Hepatocyte (in vitro differentiated cells): Measurements from ENCODE around the gene DNAJA3. TPM values are rescaled to one million over a fixed set of nuclear protein-coding genes. Genes with fewer than 3 reads are reported as not detected.

Experiments
- DNase-seq: peaks from one replicate; pipeline ENCODE4 v3.0.0-alpha.2; 2016; ENCODE audit warnings: low spot score
- H2AFZ ChIP-seq: fragments of 200-600 bp; sonication (generic); 2 replicates; pipeline ENCODE4 v1.6.0; 2016; ENCODE audit warnings: antibody characterized with exemption, mild to moderate bottlenecking
- H3K27ac ChIP-seq: fragments of 200-600 bp; sonication (generic); 2 replicates; pipeline ENCODE4 v1.5.1; 2016; ENCODE audit warnings: mild to moderate bottlenecking
- H3K27me3 ChIP-seq: fragments of 200-600 bp; sonication (generic); 2 replicates; pipeline ENCODE4 v1.6.1; 2016
- H3K36me3 ChIP-seq: fragments of 200-600 bp; sonication (generic); replicated peaks from 2 replicates; pipeline ENCODE4 v1.5.1; 2016; ENCODE audit warnings: low read depth; ENCODE audit not compliant: insufficient read depth
- H3K4me1 ChIP-seq: fragments of 200-600 bp; sonication (generic); 2 replicates; pipeline ENCODE4 v1.5.1; 2016; ENCODE audit warnings: mild to moderate bottlenecking, moderate library complexity; ENCODE audit not compliant: insufficient read depth
- H3K4me2 ChIP-seq: fragments of 200-600 bp; sonication (generic); 2 replicates; pipeline ENCODE4 v1.6.0; 2016
- H3K4me3 ChIP-seq: fragments of 200-600 bp; sonication (generic); 2 replicates; pipeline ENCODE4 v1.5.1; 2016; ENCODE audit warnings: mild to moderate bottlenecking
- H3K79me2 ChIP-seq: fragments of 200-600 bp; sonication (generic); 2 replicates; pipeline ENCODE4 v1.6.0; 2017; ENCODE audit warnings: mild to moderate bottlenecking
- H3K9me2 ChIP-seq: fragments of 200-600 bp; sonication (generic); replicated peaks from 2 replicates; pipeline ENCODE4 v1.6.0; 2017; ENCODE audit warnings: mild to moderate bottlenecking; ENCODE audit not compliant: insufficient read depth
- H3K9me3 ChIP-seq: fragments of 200-600 bp; sonication (generic); 2 replicates; pipeline ENCODE4 v1.5.1; 2016; ENCODE audit warnings: low read depth, mild to moderate bottlenecking
- H4K20me1 ChIP-seq: fragments of 200-600 bp; sonication (generic); 2 replicates; pipeline ENCODE4 v1.6.0; 2016; ENCODE audit warnings: mild to moderate bottlenecking; ENCODE audit not compliant: insufficient read depth, poor library complexity, severe bottlenecking
- EZH2 ChIP-seq: fragments of 200-600 bp; sonication (generic); IDR thresholded peaks from 2 replicates; pipeline ENCODE4 v1.6.1; 2016; ENCODE audit warnings: antibody characterized with exemption, mild to moderate bottlenecking, borderline replicate concordance
- EZH2phosphoT487 ChIP-seq: fragments of 200-600 bp; sonication (generic); IDR thresholded peaks from one replicate; pipeline ENCODE4 v1.6.1; 2018; ENCODE audit warnings: antibody characterized with exemption, mild to moderate bottlenecking, low read depth, moderate library complexity; ENCODE audit not compliant: unreplicated experiment, severe bottlenecking
- WGBS: methylation state at CpG from one replicate; pipeline ENCODE4 v1.1.6; 2016; ENCODE audit warnings: low lambda C conversion rate; ENCODE audit errors: missing lambda C conversion rate; 5-methylcytosine and 5-hydroxymethylcytosine counted together
- polyA plus RNA-seq: library from polyadenylated mRNA; unstranded; fragments of >200 nt; fragmentation: Nextera tagmentation; extraction: Ambion mirVana; gene quantifications from 2 replicates; pipeline ENCODE4 v1.2.1, GENCODE V29; 2016
- total RNA-seq: library from RNA; depleted of rRNA; stranded (reverse); fragments of >200 nt; gene quantifications from 2 replicates; pipeline ENCODE4 v1.2.3, GENCODE V29; 2014
- TF ChIP-seq, protein P1 (sequence below): fragments of 200-600 bp; sonication (generic); IDR thresholded peaks from 2 replicates; pipeline ENCODE4 v1.5.1; 2016; ENCODE audit warnings: antibody characterized with exemption, mild to moderate bottlenecking; ENCODE audit not compliant: poor library complexity

DNAJA3 gene
- total RNA-seq (55.3 and 59.2 TPM in 2 replicates), polyA plus RNA-seq (51.2 and 58.8 TPM in 2 replicates)

DNA sequence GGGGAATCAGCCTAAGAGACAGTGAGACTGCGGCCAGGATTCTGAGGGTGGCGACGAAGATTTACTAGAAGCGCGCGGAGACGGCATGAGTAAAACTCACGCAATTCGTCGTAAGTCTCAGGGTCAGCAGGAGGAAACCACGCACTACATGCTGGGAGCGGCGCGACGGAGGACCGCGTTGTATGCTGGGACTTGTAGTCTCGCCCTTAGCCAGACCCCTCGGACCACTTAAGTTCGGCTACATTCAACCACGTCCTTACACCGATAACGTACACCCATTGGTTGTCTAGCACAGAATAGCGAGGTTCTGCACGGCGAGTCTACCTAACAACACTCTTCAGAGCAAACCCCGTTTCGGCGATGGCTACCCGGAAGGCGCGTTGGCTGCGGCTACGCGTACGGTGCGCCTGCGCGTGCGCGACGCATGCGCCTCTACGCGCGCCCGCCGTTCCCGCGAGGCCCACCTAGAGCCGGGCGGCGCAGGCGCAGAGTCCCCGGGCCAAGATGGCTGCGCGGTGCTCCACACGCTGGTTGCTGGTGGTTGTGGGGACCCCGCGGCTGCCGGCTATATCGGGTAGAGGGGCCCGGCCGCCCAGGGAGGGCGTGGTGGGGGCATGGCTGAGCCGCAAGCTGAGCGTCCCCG lies at the start of gene DNAJA3:
TSS of gene DNAJA3 (plus strand) at position 491 of the 643 bp plus-strand sequence. CDS start at position 505, 14 bp downstream.
- H3K4me1 ChIP-seq: peaks cover 14% of the 10 kb centered on the region
- TF ChIP-seq, protein P1, sequence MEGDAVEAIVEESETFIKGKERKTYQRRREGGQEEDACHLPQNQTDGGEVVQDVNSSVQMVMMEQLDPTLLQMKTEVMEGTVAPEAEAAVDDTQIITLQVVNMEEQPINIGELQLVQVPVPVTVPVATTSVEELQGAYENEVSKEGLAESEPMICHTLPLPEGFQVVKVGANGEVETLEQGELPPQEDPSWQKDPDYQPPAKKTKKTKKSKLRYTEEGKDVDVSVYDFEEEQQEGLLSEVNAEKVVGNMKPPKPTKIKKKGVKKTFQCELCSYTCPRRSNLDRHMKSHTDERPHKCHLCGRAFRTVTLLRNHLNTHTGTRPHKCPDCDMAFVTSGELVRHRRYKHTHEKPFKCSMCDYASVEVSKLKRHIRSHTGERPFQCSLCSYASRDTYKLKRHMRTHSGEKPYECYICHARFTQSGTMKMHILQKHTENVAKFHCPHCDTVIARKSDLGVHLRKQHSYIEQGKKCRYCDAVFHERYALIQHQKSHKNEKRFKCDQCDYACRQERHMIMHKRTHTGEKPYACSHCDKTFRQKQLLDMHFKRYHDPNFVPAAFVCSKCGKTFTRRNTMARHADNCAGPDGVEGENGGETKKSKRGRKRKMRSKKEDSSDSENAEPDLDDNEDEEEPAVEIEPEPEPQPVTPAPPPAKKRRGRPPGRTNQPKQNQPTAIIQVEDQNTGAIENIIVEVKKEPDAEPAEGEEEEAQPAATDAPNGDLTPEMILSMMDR: no peak
- TF ChIP-seq EZH2phosphoT487 (no peak), EZH2 (no peak)
- H3K36me3 ChIP-seq: no peaks in the 10 kb centered on the region
- WGBS: under 1% methylated on average over 65 of the region's 68 CpGs
- H4K20me1 ChIP-seq: no peaks in the 10 kb centered on the region
- no peaks in the 10 kb centered on the region for H3K9me3 ChIP-seq
- H3K27ac ChIP-seq: peak within 1 kb of the TSS; percentile 99
- DNase-seq: peak; percentile 98
- peak within 1 kb of the TSS; percentile 93 for H3K4me2 ChIP-seq
- H3K4me3 ChIP-seq: peak within 1 kb of the TSS; percentile 87
- no peaks in the 10 kb centered on the region for H3K9me2 ChIP-seq
- H3K27me3 ChIP-seq: no peaks in the 10 kb centered on the region
- peak within 1 kb of the TSS; percentile 82 for H2AFZ ChIP-seq
- H3K79me2 ChIP-seq: peaks cover 47% of the 10 kb centered on the region

- peak; percentile 56 for DNase-seq
- no peaks in the 10 kb centered on the region for H3K9me2 ChIP-seq
- H3K4me2 ChIP-seq: peak overlapping the region; percentile 66
- 74% methylated on average over 23 of the region's 31 CpGs for WGBS
- H3K79me2 ChIP-seq: peaks cover 59% of the 10 kb centered on the region
- no peaks in the 10 kb centered on the region for H3K9me3 ChIP-seq
- H3K27ac ChIP-seq: peak overlapping the region; percentile 95
- no peaks in the 10 kb centered on the region for H3K27me3 ChIP-seq
- no peak overlapping the region for H2AFZ ChIP-seq
- H3K4me3 ChIP-seq: no peak overlapping the region
- H3K36me3 ChIP-seq: no peaks in the 10 kb centered on the region
- H3K4me1 ChIP-seq: peaks cover 51% of the 10 kb centered on the region
- TF ChIP-seq EZH2phosphoT487 (no peak), EZH2 (no peak)
- TF ChIP-seq, protein P1: no peak
- H4K20me1 ChIP-seq: peaks cover 44% of the 10 kb centered on the region
Observed at GRCh38 chr16:4376126-4376892, 49.4 kb upstream of the DNAJA3 start.

GRCh38 chr16:4376893-4377572 lies 48.6 kb upstream of the DNAJA3 start:
- Histone ChIP-seq H2AFZ (no peak overlapping the region), H3K27me3 (no peaks in the 10 kb centered on the region), H3K79me2 (peaks cover 58% of the 10 kb centered on the region), H3K9me3 (no peaks in the 10 kb centered on the region), H4K20me1 (peaks cover 43% of the 10 kb centered on the region), H3K4me3 (no peak overlapping the region), H3K4me2 (peak overlapping the region; percentile 66), H3K9me2 (no peaks in the 10 kb centered on the region), H3K4me1 (peaks cover 49% of the 10 kb centered on the region), H3K27ac (peak overlapping the region; percentile 95), H3K36me3 (no peaks in the 10 kb centered on the region)
- 61% methylated on average over 24 of the region's 27 CpGs for WGBS
- TF ChIP-seq, protein P1: no peak
- TF ChIP-seq EZH2 (no peak), EZH2phosphoT487 (no peak)
- no peak for DNase-seq
